Coronary artery (tissue), 2 donors: Measurements from ENCODE around the gene AJM1.

Experiments used
- DNase-seq: peaks from one replicate; pipeline ENCODE4 v3.0.0-alpha.2; 2017; ENCODE audit warnings: low spot score
- H3K27ac ChIP-seq, 2 donors: fragments of 200-600 bp; sonication (generic); one replicate each; pipeline ENCODE4 v1.5.1; 2016 to 2019
- H3K4me3 ChIP-seq: fragments of 200-600 bp; sonication (generic); 2 replicates; pipeline ENCODE4 v1.5.1; 2016; ENCODE audit warnings: mild to moderate bottlenecking, moderate library complexity
- TF ChIP-seq, protein P1 (sequence below): fragments of 200-600 bp; sonication (generic); IDR thresholded peaks from one replicate; pipeline ENCODE4 v1.5.1; 2019; ENCODE audit warnings: antibody characterized with exemption

The AJM1 gene

DNA sequence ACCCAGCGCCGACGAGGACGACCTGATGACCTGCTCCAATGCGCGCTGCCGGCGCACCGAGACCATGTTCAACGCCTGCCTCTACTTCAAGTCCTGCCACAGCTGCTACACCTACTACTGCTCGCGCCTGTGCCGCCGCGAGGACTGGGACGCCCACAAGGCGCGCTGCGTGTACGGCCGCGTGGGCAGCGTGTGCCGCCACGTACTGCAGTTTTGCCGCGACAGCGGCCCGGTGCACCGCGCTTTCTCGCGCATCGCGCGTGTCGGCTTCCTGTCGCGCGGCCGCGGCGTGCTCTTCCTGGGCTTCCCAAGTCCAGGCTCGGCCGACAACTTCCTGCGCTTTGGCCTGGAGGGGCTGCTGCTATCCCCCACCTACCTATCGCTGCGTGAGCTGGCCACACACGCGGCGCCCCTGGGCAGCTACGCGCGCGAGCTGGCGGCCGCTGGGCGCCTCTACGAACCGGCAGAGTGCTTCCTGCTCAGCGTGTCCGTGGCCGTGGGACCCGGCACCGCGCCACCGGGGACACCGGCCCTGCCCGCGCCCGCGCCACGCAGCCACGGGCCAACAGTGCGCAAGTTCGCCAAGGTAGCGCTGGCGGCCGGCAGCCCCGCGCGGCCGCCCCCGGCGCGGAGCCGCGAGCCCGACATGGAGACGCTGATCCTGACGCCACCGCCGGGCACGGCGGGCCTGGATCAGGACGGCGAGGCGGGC, 4.3 kb downstream of the AJM1 start:
- TF ChIP-seq, protein P1, sequence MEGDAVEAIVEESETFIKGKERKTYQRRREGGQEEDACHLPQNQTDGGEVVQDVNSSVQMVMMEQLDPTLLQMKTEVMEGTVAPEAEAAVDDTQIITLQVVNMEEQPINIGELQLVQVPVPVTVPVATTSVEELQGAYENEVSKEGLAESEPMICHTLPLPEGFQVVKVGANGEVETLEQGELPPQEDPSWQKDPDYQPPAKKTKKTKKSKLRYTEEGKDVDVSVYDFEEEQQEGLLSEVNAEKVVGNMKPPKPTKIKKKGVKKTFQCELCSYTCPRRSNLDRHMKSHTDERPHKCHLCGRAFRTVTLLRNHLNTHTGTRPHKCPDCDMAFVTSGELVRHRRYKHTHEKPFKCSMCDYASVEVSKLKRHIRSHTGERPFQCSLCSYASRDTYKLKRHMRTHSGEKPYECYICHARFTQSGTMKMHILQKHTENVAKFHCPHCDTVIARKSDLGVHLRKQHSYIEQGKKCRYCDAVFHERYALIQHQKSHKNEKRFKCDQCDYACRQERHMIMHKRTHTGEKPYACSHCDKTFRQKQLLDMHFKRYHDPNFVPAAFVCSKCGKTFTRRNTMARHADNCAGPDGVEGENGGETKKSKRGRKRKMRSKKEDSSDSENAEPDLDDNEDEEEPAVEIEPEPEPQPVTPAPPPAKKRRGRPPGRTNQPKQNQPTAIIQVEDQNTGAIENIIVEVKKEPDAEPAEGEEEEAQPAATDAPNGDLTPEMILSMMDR = no peak
- Histone ChIP-seq H3K27ac (peak overlapping the region in 1 of 2 donors; percentile 99), H3K4me3 (peak overlapping the region; percentile 80)
- no peak for DNase-seq

DNA sequence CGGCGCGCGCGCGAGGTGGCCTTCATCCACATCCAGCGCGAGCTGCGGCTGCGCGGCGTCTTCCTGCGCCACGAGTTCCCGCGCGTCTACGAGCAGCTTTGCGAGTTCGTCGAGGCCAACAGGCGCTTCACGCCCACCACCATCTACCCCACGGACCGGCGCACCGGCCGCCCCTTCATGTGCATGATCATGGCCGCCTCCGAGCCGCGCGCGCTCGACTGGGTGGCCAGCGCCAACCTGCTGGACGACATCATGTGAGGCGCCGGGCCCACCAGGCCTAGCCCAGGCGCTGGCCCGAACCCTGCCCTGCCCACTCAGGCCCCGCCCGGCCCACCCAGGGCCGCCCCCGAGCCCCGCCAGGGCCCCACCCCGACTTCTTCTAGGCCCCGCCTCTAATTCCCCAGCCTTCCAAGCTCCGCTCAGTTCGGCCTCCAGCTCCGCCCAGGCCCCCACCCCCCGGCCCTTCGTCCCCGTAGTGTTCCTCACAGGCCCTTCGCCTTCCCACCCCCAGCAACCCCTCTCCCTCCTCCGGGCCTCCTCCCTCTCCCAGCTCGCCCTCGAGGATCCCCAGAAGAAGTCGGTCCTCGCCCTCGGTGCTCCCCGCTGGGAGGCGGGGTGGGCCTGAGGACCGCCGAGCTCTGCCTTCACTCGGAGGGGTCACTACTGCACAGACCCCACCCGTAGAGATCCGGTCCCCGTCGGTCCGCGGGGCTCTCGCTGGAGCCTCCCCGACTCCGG, 5.0 kb downstream of the AJM1 start:
- DNase-seq = peak; percentile 85
- TF ChIP-seq, protein P1 = no peak
- Histone ChIP-seq H3K4me3 (peak overlapping the region; percentile 80), H3K27ac (peak overlapping the region; percentile 77 to 99)

DNA sequence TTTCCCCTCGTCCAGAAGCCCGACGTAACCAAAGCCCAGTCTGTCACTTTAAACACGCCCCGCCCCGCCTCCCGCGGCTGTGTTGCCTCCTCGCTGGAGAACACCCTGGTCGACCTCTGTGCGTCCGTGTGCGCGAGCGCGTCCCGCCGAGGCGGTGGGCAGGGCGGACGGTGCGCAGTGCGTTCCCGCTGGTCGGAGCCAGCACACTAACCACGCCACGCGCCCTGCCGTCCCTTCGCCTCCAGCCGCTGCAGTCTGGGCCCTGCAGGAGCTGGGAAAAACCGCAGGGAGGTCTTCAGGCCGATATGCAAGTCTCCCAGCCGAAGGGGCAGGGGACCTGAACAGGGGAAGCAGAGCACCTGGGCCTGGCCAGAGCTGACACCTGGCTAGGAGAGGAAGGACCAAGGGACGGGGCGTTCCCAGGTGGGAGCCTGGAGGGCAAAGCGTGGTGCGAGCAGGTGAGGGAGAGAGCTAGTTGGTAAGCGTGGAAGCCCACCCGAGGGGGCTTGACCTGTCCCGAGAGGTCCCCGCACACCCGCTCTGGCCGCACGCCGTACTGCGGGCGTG, 5.6 kb downstream of the AJM1 start:
- DNase-seq = peak; percentile 93
- TF ChIP-seq, protein P1 = no peak
- Histone ChIP-seq H3K4me3 (peak overlapping the region; percentile 80), H3K27ac (peak overlapping the region; percentile 77 to 99)

DNA sequence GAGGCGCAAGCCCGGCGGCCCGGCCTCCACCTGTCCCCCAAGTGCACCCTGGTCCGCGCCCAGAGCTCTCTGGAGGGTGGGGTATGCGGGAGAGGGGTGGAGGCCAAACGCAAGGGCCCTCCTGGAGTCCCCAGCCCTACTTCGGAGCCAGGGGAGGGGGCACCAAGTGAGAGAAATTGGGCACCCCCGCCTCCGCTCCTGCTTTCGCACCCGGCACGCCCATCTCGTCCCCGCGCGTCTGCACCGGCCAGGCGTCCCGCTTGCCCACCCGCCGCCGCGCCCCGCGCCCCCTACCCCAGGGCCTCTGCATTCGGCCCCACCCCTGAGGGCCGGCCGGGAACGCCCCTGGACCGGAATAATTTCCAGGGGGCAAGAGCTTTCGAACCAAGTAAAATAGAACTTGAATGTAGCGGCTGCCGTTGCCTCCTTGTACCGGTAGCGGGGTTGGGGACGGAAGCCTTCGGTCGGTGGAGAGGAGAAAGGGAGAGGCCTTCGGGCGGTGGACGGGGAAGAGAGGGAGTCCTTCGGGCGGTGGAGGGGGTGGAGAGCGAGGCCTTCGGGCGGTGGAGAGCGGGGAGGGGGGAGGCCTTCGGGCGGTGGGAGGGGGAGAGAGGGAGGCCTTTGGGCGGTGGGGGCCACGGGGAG, 6.2 kb downstream of the AJM1 start:
- TF ChIP-seq, protein P1 = no peak
- Histone ChIP-seq H3K4me3 (peak overlapping the region; percentile 80), H3K27ac (peak overlapping the region; percentile 77 to 99)
- DNase-seq = no peak

DNA sequence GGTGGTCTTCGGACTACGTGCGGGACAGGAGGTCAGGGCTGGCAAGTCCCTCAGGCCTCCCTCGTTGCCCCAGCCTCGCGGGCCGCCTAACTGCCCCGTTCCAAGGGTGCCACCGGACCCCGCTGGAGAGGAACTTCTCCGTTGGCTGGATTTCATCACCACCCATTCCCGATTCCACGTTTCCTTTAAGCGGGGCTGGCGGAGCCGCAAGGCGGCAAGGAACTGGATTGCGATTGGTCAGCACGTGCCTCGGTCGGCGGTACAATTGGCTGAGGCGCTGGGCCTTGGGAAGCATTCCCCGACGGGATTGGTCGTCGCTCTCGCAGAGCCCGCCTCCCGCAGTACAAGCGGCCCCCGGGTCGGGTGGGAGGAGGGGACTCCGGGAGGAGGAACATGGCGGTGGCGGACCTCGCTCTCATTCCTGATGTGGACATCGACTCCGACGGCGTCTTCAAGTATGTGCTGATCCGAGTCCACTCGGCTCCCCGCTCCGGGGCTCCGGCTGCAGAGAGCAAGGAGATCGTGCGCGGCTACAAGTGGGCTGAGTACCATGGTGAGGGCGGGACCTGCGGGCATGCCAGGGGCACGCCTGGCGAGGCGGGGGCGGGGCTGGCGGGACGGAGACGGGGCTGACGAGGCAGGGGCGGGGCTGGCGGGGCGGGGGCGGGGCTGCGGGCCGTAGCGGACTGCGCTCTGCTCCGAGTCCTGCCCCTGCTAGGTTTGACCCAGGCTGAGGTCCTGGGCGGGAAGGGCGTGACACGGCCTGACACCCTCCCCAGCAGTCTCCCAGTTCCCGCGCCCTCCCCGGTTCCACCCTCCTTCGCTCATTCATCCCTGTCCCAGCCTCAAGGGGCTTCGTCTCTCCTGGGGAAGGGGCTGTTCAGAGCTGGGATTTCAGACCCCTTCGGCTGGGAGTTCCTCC, 7.0 kb downstream of the AJM1 start, which contains the start of gene PHPT1:
Gene PHPT1, plus strand, starts transcription at position 372 of the 922 bp plus-strand sequence. Its CDS starts 22 bp downstream, at position 394.
- H3K4me3 ChIP-seq = peak within 1 kb of the TSS; percentile 80
- DNase-seq = peak; percentile 99
- TF ChIP-seq, protein P1 = no peak
- H3K27ac ChIP-seq = peak within 1 kb of the TSS; percentile 77 to 99
